Gastrocnemius medialis (tissue), 4 donors: Measurements from ENCODE around the gene CFDP1. TPM values are rescaled to one million over a fixed set of nuclear protein-coding genes. Genes with fewer than 3 reads are reported as not detected.
"Not testable (repeated sequence)": the region's sequence is repeated elsewhere in the genome, so short reads cannot be mapped to it uniquely, and the experiment has no call there.

ENCODE experiments used
- ATAC-seq, 2 donors: fragments of 150-250 bp; one replicate each; pipeline ENCODE4 v1.9.1; 2016
- DNase-seq, 2 donors: peaks; one replicate each; pipeline ENCODE4 v3.0.0-alpha.2; 2019
- H3K27ac ChIP-seq, 4 donors: fragments of 200-600 bp; sonication (generic); 1 replicate in 1 of 4; 2 replicates in 3 of 4; pipeline ENCODE4 v1.5.1; 2016 to 2018; ENCODE audit warnings: mild to moderate bottlenecking in 2 of 4, moderate library complexity in 1 of 4
- H3K27me3 ChIP-seq, 3 donors: fragments of 200-600 bp; sonication (generic) in 2 of 3; 1 replicate in 1 of 3; 2 replicates in 2 of 3; pipeline versions ENCODE4 v1.5.1 to v1.6.0; 2016 to 2019; ENCODE audit warnings: mild to moderate bottlenecking in 1 of 3, moderate library complexity in 1 of 3
- H3K36me3 ChIP-seq, 2 donors: fragments of 200-600 bp; sonication (generic) in 1 of 2; one replicate each; pipeline ENCODE4 v1.5.1; 2017 to 2018
- H3K4me1 ChIP-seq, 2 donors: fragments of 200-600 bp; sonication (generic) in 1 of 2; one replicate each; pipeline ENCODE4 v1.5.1; 2016 to 2017; ENCODE audit warnings: mild to moderate bottlenecking in 2 of 2
- H3K4me3 ChIP-seq, 4 donors: fragments of 200-600 bp; sonication (generic) in 3 of 4; 1 replicate in 1 of 4; 2 replicates in 3 of 4; pipeline ENCODE4 v1.5.1; 2016 to 2019; ENCODE audit warnings: mild to moderate bottlenecking in 2 of 4
- H3K9me3 ChIP-seq, 3 donors: fragments of 200-600 bp; sonication (generic) in 2 of 3; 1 replicate in 1 of 3; 2 replicates in 2 of 3; pipeline ENCODE4 v1.5.1; 2016 to 2019
- POLR2A ChIP-seq, 2 donors: fragments of 450-650 bp; IDR thresholded peaks; one replicate each; pipeline ENCODE4 v1.6.1; 2017; ENCODE audit warnings: antibody characterized with exemption in 2 of 2, mild to moderate bottlenecking in 2 of 2, moderate library complexity in 2 of 2
- in situ Hi-C, 4 donors: fragments of 200-750 bp; cut with MboI; loops; one replicate each; pipeline versions ENCODE4 v1.15.0 to v1.8.0; 2017; ENCODE audit warnings: low sequenced_read_pairs in 4 of 4
- intact Hi-C: fragments of 100-400 bp; cut with DNase I; formaldehyde crosslinking; loops from one replicate; pipeline ENCODE4 v1.15.1; 2023; ENCODE audit warnings: low total_unique reads
- total RNA-seq, 4 donors: library from RNA; depleted of rRNA; stranded (reverse); fragments of >200 nt; gene quantifications; one replicate each; pipeline versions ENCODE4 v1.1.0 to v1.2.3, GENCODE V29; 2016
- TF ChIP-seq, protein P1 (sequence below), 5 experiments: fragments of 450-650 bp in 3 of 5; fragments of 200-600 bp in 2 of 5; sonication (generic) in 2 of 5; IDR thresholded peaks in 4 of 5; conservative IDR thresholded peaks in 1 of 5; 1 replicate in 4 of 5; 2 replicates in 1 of 5; pipeline ENCODE4 v1.5.1; 2016 to 2019; ENCODE audit warnings: antibody characterized with exemption in 5 of 5, mild to moderate bottlenecking in 3 of 5, moderate library complexity in 3 of 5

Gene CFDP1
- total RNA-seq, 4 donors from 2014 or later, result 20.4 to 28.6 (median 24.2) TPM

DNA sequence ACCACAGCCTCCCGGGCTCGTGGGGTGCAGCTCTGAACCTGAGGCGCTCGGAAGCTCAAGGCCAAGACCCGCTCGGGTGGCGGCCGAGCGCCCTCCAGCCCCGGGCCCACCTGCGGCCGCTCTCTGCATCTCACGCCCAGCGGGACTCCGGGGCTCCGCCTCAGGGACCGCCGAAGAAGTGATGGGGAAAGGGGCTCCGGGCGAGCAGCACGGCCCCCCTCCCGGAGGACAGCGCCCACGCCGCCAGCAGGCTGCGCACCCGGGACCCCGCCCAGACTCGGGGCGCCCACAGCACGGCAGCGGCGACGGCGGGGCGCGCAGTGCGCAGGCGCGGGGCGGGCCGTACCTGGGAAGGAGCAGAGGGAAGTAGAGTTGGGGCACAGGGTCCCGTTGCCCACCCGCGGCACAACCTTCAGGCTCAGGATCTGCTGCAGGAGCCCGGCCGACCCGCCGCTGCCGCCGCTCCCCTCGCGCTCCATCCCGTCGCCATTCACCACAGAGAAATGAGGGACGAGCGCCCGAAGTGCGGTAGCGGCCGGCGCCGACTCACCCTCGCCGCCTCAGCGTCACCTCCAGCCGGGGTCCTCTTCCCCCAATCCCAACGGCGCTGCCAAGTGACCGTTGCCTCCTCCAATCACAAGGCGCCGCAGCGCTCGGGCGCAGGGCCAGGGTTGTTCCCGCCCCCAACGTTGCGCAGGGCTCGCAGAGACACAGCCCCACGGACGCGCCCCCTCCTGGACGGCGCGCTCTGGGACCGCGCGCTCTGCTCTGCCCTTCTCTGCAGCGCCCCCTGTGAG is 31.0 kb upstream of the CFDP1 start, which contains the start of gene TMEM170A:
TSS of gene TMEM170A (minus strand) at position 568 of the 797 bp plus-strand sequence. CDS start at position 479, 89 bp downstream.
- peaks cover 0 to 14% of the 10 kb centered on the region in 2 donors for H3K4me1 ChIP-seq
- no peaks in the 10 kb centered on the region for H3K36me3 ChIP-seq
- TF ChIP-seq, protein P1, sequence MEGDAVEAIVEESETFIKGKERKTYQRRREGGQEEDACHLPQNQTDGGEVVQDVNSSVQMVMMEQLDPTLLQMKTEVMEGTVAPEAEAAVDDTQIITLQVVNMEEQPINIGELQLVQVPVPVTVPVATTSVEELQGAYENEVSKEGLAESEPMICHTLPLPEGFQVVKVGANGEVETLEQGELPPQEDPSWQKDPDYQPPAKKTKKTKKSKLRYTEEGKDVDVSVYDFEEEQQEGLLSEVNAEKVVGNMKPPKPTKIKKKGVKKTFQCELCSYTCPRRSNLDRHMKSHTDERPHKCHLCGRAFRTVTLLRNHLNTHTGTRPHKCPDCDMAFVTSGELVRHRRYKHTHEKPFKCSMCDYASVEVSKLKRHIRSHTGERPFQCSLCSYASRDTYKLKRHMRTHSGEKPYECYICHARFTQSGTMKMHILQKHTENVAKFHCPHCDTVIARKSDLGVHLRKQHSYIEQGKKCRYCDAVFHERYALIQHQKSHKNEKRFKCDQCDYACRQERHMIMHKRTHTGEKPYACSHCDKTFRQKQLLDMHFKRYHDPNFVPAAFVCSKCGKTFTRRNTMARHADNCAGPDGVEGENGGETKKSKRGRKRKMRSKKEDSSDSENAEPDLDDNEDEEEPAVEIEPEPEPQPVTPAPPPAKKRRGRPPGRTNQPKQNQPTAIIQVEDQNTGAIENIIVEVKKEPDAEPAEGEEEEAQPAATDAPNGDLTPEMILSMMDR (IDR thresholded peaks at IDR 0.05 in 4 of 5, conservative IDR thresholded peaks at IDR 0.05 in 1 of 5), result peak; percentile 100
- TF ChIP-seq POLR2A (IDR thresholded peaks at IDR 0.05), result peak; percentile 95 to 97
- DNase-seq (peak; percentile 99), ATAC-seq (peak; percentile 98 to 99)
- peak within 1 kb of the TSS; percentile 74 to 95 (median 82) for H3K4me3 ChIP-seq
- no peaks in the 10 kb centered on the region for H3K9me3 ChIP-seq
- intact Hi-C loops (loop anchor here (1.0 to 5.0 kb wide), 6 partner anchors 31 to 267 kb away; partner anchors contain the start of genes ADAT1, CFDP1, GABARAPL2 and KARS1), in situ Hi-C loops (loop anchor here in 2 of 4 donors (10.0 to 25.0 kb wide), 3 partner anchors 50 to 1723 kb away; partner anchors contain the start of genes KARS1 (in 1 of the 2), MON1B (in 1 of the 2), SYCE1L (in 1 of the 2) and TERF2IP (in 1 of the 2))
- no peaks in the 10 kb centered on the region for H3K27me3 ChIP-seq
- H3K27ac ChIP-seq, result peak within 1 kb of the TSS; percentile 90 to 96 (median 94)

DNA sequence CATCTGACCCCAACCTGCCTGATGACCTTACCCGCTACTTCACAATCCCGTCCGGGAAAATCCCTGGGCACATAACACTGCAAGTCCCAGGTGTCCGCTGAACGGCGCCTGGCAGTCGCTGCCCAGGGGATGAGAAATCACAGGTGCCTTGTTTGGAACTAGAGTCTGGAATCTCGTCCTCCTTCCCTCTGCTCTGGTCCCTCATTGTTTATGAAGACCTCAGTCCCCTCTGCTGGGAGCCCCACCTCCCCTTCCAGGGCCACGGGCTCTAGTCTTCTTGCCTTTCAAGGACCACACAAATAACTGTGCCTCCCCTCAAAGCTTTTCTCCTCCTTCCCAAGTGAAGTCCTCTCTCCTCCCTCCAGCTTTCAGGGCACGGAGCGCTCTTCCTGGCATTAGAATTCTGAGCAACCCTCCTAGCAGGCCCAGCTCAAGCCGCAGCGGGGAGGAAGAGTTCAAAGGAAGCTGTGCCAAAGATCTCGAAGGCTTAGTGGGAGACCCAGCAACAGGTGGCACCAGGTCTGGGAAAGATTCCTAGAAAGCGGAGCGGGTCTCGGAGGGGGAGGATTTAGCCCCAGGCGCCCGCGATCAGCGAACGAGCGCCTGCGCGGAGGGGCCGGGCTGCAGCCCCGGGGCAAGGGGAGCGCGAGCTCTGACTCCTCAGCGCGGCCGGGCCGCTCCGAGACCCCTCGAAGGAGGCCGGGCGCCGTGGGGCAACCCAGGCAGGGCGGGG is 30.3 kb upstream of the CFDP1 start:
- intact Hi-C loops (loop anchor here (1.0 to 5.0 kb wide), 6 partner anchors 30 to 266 kb away; partner anchors contain the start of genes ADAT1, CFDP1, GABARAPL2 and KARS1), in situ Hi-C loops (loop anchor here in 2 of 4 donors (10.0 to 25.0 kb wide), 3 partner anchors 51 to 1724 kb away; partner anchors contain the start of genes KARS1 (in 1 of the 2), MON1B (in 1 of the 2), SYCE1L (in 1 of the 2) and TERF2IP (in 1 of the 2))
- Histone ChIP-seq H3K4me3 (peak overlapping the region; percentile 74 to 95 (median 82)), H3K27ac (peak overlapping the region; percentile 90 to 96 (median 94)), H3K4me1 (peaks cover 0 to 14% of the 10 kb centered on the region in 2 donors)
- ATAC-seq (peak; percentile 12 to 14), DNase-seq (peak in 1 of 2 donors; percentile 28)
- H3K36me3 ChIP-seq, H3K27me3 ChIP-seq, H3K9me3 ChIP-seq: not testable (repeated sequence)

DNA sequence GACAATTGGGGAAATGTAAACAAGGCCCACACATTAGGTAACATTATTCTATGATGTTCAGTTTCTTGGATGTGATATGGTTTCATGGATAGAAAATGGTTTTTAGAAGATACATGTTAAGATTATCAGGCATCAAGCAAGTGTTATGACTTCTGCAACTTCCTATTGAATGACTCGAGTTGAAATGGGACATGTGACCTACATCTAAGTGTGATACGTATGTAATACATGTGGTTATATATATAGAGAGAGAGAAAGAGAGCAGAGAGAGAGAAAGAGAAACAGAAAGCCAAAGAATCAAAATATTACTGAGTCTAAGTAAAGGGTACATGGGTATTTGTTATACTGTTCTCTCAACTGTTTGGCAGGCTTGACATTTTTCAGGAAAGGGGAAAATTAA is 29.5 kb upstream of the CFDP1 start:
- in situ Hi-C loops, result loop anchor here in 2 of 4 donors (10.0 to 25.0 kb wide), 3 partner anchors 52 to 1724 kb away; partner anchors contain the start of genes KARS1 (in 1 of the 2), MON1B (in 1 of the 2), SYCE1L (in 1 of the 2) and TERF2IP (in 1 of the 2)
- intact Hi-C loops, result loop anchor here (5.0 kb wide), 2 partner anchors 104 to 266 kb away; partner anchors contain the start of gene GABARAPL2
- ATAC-seq, result no peak

DNA sequence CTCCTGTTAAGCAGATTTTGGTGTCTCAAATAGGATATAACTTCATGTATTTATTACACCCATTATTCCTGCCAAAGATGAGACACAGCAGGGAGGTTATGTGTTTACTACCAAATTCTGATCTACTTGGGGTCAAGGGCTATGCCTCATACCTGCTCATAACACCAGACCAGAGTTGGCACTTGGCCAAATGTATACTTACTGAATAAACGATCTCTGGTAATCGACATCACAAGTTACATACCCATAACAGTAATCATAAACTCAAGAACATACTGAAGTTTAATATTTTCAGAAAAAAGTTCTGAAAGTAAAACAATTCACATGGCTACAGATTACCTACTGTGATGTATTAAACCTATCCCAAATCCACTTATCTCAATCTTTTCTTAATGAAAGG is 28.3 kb upstream of the CFDP1 start:
- Histone ChIP-seq H3K9me3 (no peaks in the 10 kb centered on the region), H3K4me3 (no peak overlapping the region), H3K4me1 (peaks cover 0 to 14% of the 10 kb centered on the region in 2 donors), H3K27me3 (no peaks in the 10 kb centered on the region), H3K36me3 (no peaks in the 10 kb centered on the region), H3K27ac (no peak overlapping the region)
- ATAC-seq (no peak), DNase-seq (no peak)
- no peak for TF ChIP-seq POLR2A (IDR thresholded peaks at IDR 0.05)
- TF ChIP-seq, protein P1 (IDR thresholded peaks at IDR 0.05 in 4 of 5, conservative IDR thresholded peaks at IDR 0.05 in 1 of 5), result no peak
- intact Hi-C loops, result loop anchor here (5.0 kb wide), 2 partner anchors 106 to 264 kb away; partner anchors contain the start of gene GABARAPL2
- in situ Hi-C loops, result loop anchor here in 2 of 4 donors (10.0 to 25.0 kb wide), 3 partner anchors 53 to 1726 kb away; partner anchors contain the start of genes KARS1 (in 1 of the 2), MON1B (in 1 of the 2), SYCE1L (in 1 of the 2) and TERF2IP (in 1 of the 2)

More for the DNA sequence above, 29.5 kb upstream of the CFDP1 start:
- Histone ChIP-seq H3K4me3 (no peak overlapping the region), H3K4me1 (peaks cover 0 to 14% of the 10 kb centered on the region in 2 donors), H3K27ac (no peak overlapping the region), H3K36me3 (no peaks in the 10 kb centered on the region), H3K9me3 (no peaks in the 10 kb centered on the region), H3K27me3 (no peaks in the 10 kb centered on the region)
- no peak for DNase-seq
- TF ChIP-seq POLR2A (IDR thresholded peaks at IDR 0.05), result no peak
- TF ChIP-seq, protein P1 (IDR thresholded peaks at IDR 0.05 in 4 of 5, conservative IDR thresholded peaks at IDR 0.05 in 1 of 5), result no peak
